ENCODE results near the gene TCAP.
"Not testable (repeated sequence)": the region's sequence is repeated elsewhere in the genome, so short reads cannot be mapped to it uniquely, and the experiment has no call there.

TCAP gene

DNA sequence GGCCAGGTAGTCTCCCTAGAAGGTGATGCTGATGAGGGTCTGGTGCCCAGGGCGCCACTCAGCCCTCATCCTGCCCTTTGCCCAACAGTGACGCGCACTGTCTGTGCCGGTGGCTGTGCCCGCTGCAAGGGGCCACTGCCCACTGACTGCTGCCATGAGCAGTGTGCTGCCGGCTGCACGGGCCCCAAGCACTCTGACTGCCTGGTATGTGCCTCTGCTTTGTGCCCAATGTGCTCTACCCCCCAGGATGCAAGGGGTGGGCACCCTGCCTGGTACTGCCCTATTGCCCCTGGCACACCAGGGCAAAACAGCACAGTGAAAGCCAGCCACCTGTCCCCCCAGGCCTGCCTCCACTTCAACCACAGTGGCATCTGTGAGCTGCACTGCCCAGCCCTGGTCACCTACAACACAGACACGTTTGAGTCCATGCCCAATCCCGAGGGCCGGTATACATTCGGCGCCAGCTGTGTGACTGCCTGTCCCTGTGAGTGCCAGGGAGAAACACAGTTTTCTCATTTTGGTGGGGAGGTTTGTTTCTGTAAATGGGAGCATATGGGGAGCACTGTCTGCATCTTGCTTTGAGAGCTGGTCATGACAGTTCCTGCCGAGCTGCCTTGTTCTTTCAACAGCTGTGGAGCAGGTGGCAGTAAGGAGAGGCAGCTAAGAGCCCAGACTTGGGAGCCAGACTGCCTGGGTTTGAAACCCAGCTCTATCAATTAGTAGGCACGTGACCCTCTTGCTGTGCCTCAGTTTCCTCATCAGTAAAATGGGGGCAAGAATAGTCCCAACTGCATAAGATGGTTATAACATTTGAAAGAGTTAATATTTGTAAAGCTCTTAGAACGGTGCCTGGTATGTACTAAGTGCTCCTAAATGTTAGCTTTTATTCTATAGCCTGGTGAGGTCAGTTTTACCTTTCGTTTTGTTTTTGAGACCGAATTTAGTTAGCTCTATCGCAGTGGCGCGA, 45.1 kb downstream of the TCAP start:
- DNase-seq = no peak

DNA sequence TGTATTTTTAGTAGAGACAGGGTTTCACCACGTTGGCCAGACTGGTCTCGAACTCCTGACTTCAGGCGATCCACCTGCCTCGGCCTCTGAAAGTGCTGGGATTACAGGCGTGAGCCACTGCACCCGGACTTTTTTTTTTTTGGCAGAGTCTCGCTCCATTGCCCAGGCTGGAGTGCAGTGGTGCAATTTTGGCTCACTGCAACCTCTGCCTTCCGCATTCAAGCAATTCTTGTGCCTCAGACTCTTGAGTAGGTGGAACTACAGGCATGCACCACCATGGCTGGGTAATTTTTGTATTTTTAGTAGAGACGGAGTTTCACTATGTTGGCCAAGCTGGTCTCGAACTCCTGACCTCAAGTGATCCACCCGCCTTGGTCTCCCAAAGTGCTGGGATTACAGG, 45.9 kb downstream of the TCAP start:
- not testable (repeated sequence) for DNase-seq

GRCh38 chr17:39711851-39712250, 46.7 kb downstream of the TCAP start:
- DNase-seq = no peak

GRCh38 chr17:39714234-39714633, 49.1 kb downstream of the TCAP start:
- DNase-seq = no peak

GRCh38 chr17:39715375-39716072, 50.4 kb downstream of the TCAP start:
- no peak for DNase-seq
